Measurements from ENCODE around the gene KCNIP3. TPM values are rescaled to one million over a fixed set of nuclear protein-coding genes. Genes with fewer than 3 reads are reported as not detected.

KCNIP3 gene
- total RNA-seq, 1 experiment from 2014 or later, result not detected

DNA sequence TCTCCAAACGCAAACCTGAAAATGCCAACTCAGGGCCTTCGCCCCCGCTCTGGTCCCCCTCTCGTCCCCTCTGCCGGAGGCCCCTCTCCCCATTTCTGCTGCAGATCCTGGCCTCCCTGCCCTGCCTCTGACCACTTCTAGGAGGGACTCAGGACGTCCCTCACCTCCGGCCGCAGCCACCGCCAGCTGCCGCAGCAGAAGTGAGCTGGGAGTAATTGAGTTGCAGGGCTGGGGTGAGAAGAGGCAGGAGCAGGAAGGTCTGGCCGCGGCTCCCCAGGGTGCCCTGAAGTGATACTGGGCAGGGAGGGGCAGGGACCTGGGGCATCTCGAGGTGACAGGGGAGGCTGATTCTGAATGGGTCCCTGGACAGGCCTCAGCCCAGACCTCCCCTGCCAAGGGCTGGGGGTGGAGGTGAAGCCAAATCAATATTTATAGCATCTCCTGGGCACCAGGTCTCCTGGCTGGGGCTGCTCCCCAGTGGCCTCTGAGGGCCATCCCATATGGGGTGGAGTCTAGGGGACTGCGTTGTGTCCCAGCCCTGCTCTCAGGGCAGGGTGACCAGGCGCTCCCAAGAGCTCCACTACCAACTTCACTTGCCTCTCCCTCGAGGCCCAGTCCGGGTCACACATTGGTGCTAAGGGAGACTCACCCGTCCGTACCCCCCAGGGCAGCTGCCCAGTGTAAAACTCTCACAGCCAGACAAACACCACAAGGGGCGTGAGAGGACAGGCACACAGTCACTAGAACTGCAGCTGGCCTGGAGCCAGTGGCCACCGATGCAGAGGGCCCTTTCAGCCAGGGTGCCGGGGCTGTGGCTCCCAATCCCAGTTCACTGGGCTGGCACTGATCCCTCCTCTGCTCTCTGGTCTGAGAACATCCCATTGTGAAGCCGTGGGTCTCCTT, 33.0 kb downstream of the KCNIP3 start:
- no peak for DNase-seq
- Histone ChIP-seq H3K79me2 (ENCODE audit: low read length) (no peaks in the 10 kb centered on the region), H4K20me1 (ENCODE audit: insufficient read depth, low read depth, low read length) (no peaks in the 10 kb centered on the region), H3K4me3 (ENCODE audit: low read length) (no peak overlapping the region), H2AFZ (ENCODE audit: low read length) (no peak overlapping the region), H3K9ac (ENCODE audit: low read length) (no peak overlapping the region), H3K36me3 (ENCODE audit: insufficient read depth, low read length) (no peaks in the 10 kb centered on the region), H3K9me3 (ENCODE audit: low read length) (no peaks in the 10 kb centered on the region), H3K27ac (ENCODE audit: low read length) (no peak overlapping the region), H3K9me2 (replicated peaks; ENCODE audit: insufficient read depth, low read length) (no peaks in the 10 kb centered on the region), H3K4me2 (ENCODE audit: low read depth, low read length, poor library complexity, severe bottlenecking) (no peak overlapping the region), H3K27me3 (ENCODE audit: low read length) (no peaks in the 10 kb centered on the region), H3K4me1 (ENCODE audit: low read length) (peaks cover 10% of the 10 kb centered on the region)

- Histone ChIP-seq H3K4me2 (ENCODE audit: low read depth, low read length, poor library complexity, severe bottlenecking) (no peak overlapping the region), H3K79me2 (ENCODE audit: low read length) (no peaks in the 10 kb centered on the region), H3K27me3 (ENCODE audit: low read length) (no peaks in the 10 kb centered on the region), H3K4me3 (ENCODE audit: low read length) (no peak overlapping the region), H2AFZ (ENCODE audit: low read length) (no peak overlapping the region), H3K4me1 (ENCODE audit: low read length) (peaks cover 10% of the 10 kb centered on the region), H3K9me2 (replicated peaks; ENCODE audit: insufficient read depth, low read length) (no peaks in the 10 kb centered on the region), H4K20me1 (ENCODE audit: insufficient read depth, low read depth, low read length) (no peaks in the 10 kb centered on the region), H3K27ac (ENCODE audit: low read length) (no peak overlapping the region), H3K9me3 (ENCODE audit: low read length) (no peaks in the 10 kb centered on the region), H3K9ac (ENCODE audit: low read length) (no peak overlapping the region), H3K36me3 (ENCODE audit: insufficient read depth, low read length) (no peaks in the 10 kb centered on the region)
- DNase-seq, result no peak
Measured at GRCh38 chr2:95330794-95331338, 33.7 kb downstream of the KCNIP3 start.

DNA sequence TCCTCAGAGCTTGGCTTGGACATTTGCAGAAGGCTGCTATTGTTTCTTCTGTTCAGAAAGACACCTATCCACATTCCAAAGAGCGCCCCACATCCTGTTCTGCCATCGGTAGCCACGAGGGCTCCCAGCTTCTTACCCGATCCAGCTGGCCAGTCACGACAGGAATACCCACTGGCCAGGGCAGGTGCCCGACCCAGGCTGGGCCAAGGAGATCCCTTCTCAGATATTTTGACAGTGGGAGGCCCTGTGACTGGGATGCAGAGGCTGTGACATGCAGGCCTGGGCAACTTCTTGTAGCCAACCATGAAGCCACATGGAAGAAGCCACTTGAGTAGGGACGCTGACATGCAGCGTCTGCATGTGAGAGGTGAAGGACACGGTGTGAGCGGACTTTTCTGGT, 34.5 kb downstream of the KCNIP3 start:
- Histone ChIP-seq H3K9me2 (replicated peaks; ENCODE audit: insufficient read depth, low read length) (no peaks in the 10 kb centered on the region), H3K4me3 (ENCODE audit: low read length) (no peak overlapping the region), H3K9ac (ENCODE audit: low read length) (no peak overlapping the region), H3K36me3 (ENCODE audit: insufficient read depth, low read length) (no peaks in the 10 kb centered on the region), H4K20me1 (ENCODE audit: insufficient read depth, low read depth, low read length) (no peaks in the 10 kb centered on the region), H2AFZ (ENCODE audit: low read length) (no peak overlapping the region), H3K27ac (ENCODE audit: low read length) (no peak overlapping the region), H3K4me2 (ENCODE audit: low read depth, low read length, poor library complexity, severe bottlenecking) (no peak overlapping the region), H3K4me1 (ENCODE audit: low read length) (peaks cover 10% of the 10 kb centered on the region), H3K9me3 (ENCODE audit: low read length) (no peaks in the 10 kb centered on the region), H3K27me3 (ENCODE audit: low read length) (no peaks in the 10 kb centered on the region), H3K79me2 (ENCODE audit: low read length) (no peaks in the 10 kb centered on the region)
- DNase-seq, result no peak

- Histone ChIP-seq H3K4me1 (ENCODE audit: low read length) (peaks cover 10% of the 10 kb centered on the region), H4K20me1 (ENCODE audit: insufficient read depth, low read depth, low read length) (no peaks in the 10 kb centered on the region), H3K4me3 (ENCODE audit: low read length) (no peak overlapping the region), H2AFZ (ENCODE audit: low read length) (no peak overlapping the region), H3K9me2 (replicated peaks; ENCODE audit: insufficient read depth, low read length) (no peaks in the 10 kb centered on the region), H3K4me2 (ENCODE audit: low read depth, low read length, poor library complexity, severe bottlenecking) (no peak overlapping the region), H3K27ac (ENCODE audit: low read length) (no peak overlapping the region), H3K79me2 (ENCODE audit: low read length) (no peaks in the 10 kb centered on the region), H3K9me3 (ENCODE audit: low read length) (no peaks in the 10 kb centered on the region), H3K9ac (ENCODE audit: low read length) (no peak overlapping the region), H3K36me3 (ENCODE audit: insufficient read depth, low read length) (no peaks in the 10 kb centered on the region), H3K27me3 (ENCODE audit: low read length) (no peaks in the 10 kb centered on the region)
- DNase-seq, result no peak
Measured at GRCh38 chr2:95332036-95332435, 34.9 kb downstream of the KCNIP3 start.

- no peak for DNase-seq
- Histone ChIP-seq H3K27me3 (ENCODE audit: low read length) (no peaks in the 10 kb centered on the region), H3K36me3 (ENCODE audit: insufficient read depth, low read length) (no peaks in the 10 kb centered on the region), H3K4me3 (ENCODE audit: low read length) (no peak overlapping the region), H3K79me2 (ENCODE audit: low read length) (no peaks in the 10 kb centered on the region), H2AFZ (ENCODE audit: low read length) (no peak overlapping the region), H3K9me2 (replicated peaks; ENCODE audit: insufficient read depth, low read length) (no peaks in the 10 kb centered on the region), H3K9ac (ENCODE audit: low read length) (no peak overlapping the region), H3K4me1 (ENCODE audit: low read length) (peaks cover 10% of the 10 kb centered on the region), H4K20me1 (ENCODE audit: insufficient read depth, low read depth, low read length) (no peaks in the 10 kb centered on the region), H3K9me3 (ENCODE audit: low read length) (no peaks in the 10 kb centered on the region), H3K27ac (ENCODE audit: low read length) (no peak overlapping the region), H3K4me2 (ENCODE audit: low read depth, low read length, poor library complexity, severe bottlenecking) (no peak overlapping the region)
Measured at GRCh38 chr2:95333056-95333455, 35.9 kb downstream of the KCNIP3 start.

DNA sequence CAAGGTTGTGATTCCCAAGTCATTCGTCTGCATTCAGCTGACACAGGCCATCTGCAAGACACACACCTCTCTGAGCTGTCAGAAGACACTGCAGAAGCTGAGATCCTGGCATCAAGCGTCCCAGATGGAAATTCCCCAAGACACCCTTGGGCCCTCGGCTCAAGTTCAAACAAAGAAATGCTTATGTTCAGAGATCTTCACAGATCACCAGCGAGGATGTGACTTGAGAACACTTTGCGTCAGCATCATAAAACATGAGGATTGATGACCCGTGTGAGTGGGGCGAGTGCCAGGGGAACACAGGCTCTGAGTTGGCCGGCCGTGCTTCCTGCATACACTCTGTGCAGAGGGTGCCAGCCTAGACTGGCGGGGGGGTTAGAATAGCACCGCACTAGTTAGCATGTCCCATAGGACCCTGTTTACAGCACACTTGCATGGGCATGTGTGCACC, 36.8 kb downstream of the KCNIP3 start:
- H3K9ac ChIP-seq (ENCODE audit: low read length), result no peak overlapping the region
- H4K20me1 ChIP-seq (ENCODE audit: insufficient read depth, low read depth, low read length), result no peaks in the 10 kb centered on the region

DNA sequence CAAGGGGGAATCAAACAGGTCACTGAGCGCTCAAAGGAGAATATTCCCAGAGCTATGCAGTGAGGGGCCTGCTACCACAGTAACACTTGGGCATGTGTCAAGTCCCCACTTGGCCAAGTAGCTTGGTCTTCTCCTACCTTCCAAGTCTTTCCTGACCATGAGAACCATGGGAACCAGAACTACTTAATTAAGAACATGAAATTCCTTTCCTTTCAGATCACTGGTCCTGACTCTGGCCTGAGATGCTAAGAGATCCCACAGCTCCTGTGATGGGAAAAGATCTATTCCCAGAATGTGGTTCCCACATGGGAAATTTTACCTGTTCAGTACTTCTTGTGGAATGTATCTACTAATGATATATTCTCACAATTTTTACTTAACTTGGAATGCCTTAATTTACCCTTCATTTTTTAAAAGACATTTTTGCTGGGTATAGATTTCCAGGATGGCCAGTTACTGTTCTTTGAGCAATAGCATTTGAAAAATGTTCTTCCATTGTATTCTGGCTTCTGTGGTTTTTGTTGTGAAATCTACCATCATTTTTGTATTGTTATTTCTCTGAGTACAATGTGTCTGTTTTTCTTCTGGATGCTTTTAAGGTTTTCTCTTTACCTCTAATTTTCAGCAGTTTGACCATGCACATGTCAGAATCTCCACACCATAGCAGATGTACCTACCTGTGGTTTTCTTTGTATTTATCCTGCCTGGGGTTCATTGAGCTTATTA, 37.9 kb downstream of the KCNIP3 start:
- H3K9ac ChIP-seq (ENCODE audit: low read length), result no peak overlapping the region
- no peak overlapping the region for H3K4me3 ChIP-seq (ENCODE audit: low read length)
- H3K4me1 ChIP-seq (ENCODE audit: low read length), result peaks cover 10% of the 10 kb centered on the region
- H3K27me3 ChIP-seq (ENCODE audit: low read length), result no peaks in the 10 kb centered on the region
- no peaks in the 10 kb centered on the region for H3K36me3 ChIP-seq (ENCODE audit: insufficient read depth, low read length)
- no peak overlapping the region for H3K4me2 ChIP-seq (ENCODE audit: low read depth, low read length, poor library complexity, severe bottlenecking)
- no peaks in the 10 kb centered on the region for H3K9me2 ChIP-seq (replicated peaks; ENCODE audit: insufficient read depth, low read length)
- no peak overlapping the region for H2AFZ ChIP-seq (ENCODE audit: low read length)
- no peaks in the 10 kb centered on the region for H3K79me2 ChIP-seq (ENCODE audit: low read length)
- no peak overlapping the region for H3K27ac ChIP-seq (ENCODE audit: low read length)
- DNase-seq, result no peak
- H4K20me1 ChIP-seq (ENCODE audit: insufficient read depth, low read depth, low read length), result no peaks in the 10 kb centered on the region
- no peaks in the 10 kb centered on the region for H3K9me3 ChIP-seq (ENCODE audit: low read length)

More for the DNA sequence above, 36.8 kb downstream of the KCNIP3 start:
- Histone ChIP-seq H3K27ac (ENCODE audit: low read length) (no peak overlapping the region), H3K9me2 (replicated peaks; ENCODE audit: insufficient read depth, low read length) (no peaks in the 10 kb centered on the region), H3K4me2 (ENCODE audit: low read depth, low read length, poor library complexity, severe bottlenecking) (no peak overlapping the region), H2AFZ (ENCODE audit: low read length) (no peak overlapping the region), H3K36me3 (ENCODE audit: insufficient read depth, low read length) (no peaks in the 10 kb centered on the region), H3K79me2 (ENCODE audit: low read length) (no peaks in the 10 kb centered on the region), H3K4me1 (ENCODE audit: low read length) (peaks cover 10% of the 10 kb centered on the region), H3K9me3 (ENCODE audit: low read length) (no peaks in the 10 kb centered on the region), H3K27me3 (ENCODE audit: low read length) (no peaks in the 10 kb centered on the region), H3K4me3 (ENCODE audit: low read length) (no peak overlapping the region)
- DNase-seq, result peak; percentile 53

- Histone ChIP-seq H3K4me3 (ENCODE audit: low read length) (no peak overlapping the region), H3K79me2 (ENCODE audit: low read length) (no peaks in the 10 kb centered on the region), H3K27me3 (ENCODE audit: low read length) (no peaks in the 10 kb centered on the region), H2AFZ (ENCODE audit: low read length) (no peak overlapping the region), H3K36me3 (ENCODE audit: insufficient read depth, low read length) (no peaks in the 10 kb centered on the region), H3K9me3 (ENCODE audit: low read length) (no peaks in the 10 kb centered on the region), H3K4me1 (ENCODE audit: low read length) (peaks cover 10% of the 10 kb centered on the region), H3K4me2 (ENCODE audit: low read depth, low read length, poor library complexity, severe bottlenecking) (no peak overlapping the region), H3K9me2 (replicated peaks; ENCODE audit: insufficient read depth, low read length) (no peaks in the 10 kb centered on the region), H3K9ac (ENCODE audit: low read length) (no peak overlapping the region), H3K27ac (ENCODE audit: low read length) (no peak overlapping the region), H4K20me1 (ENCODE audit: insufficient read depth, low read depth, low read length) (no peaks in the 10 kb centered on the region)
- no peak for DNase-seq
Measured at GRCh38 chr2:95336406-95336805, 39.3 kb downstream of the KCNIP3 start.

Measured in Karpas-422 (cell line).